ENCODE data around the gene POLR3H. TPM values are rescaled to one million over a fixed set of nuclear protein-coding genes. Genes with fewer than 3 reads are reported as not detected.

The POLR3H gene
- total and polyA plus RNA-seq, 2 of the 4 experiments (the other 2 are of a cell fraction), result 37.8 to 67.8 TPM

DNA sequence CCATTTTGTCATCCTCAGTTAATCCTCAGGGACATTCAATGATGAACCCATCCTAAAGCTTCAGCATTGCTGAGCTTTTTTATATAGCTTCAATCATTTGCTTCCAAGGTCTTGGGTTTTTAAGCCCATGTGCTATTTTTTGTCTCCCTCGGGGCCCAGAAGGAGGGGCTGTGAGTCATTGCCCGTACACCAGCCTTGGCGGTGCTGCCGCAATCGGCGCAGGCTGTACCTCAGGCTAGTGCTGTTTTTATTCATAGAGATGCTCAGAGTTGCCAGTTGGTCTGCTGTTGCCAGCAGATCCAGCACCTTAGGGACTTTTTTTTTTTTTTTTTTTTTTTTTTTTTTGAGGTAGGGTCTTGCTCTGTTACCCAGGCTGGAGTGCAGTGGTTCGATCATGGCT lies 39.9 kb downstream of the POLR3H start:
- H2AK5ac ChIP-seq (ENCODE audit: low read depth, low read length), result no peak overlapping the region
- 94% methylated on average over 5 of the region's 7 CpGs; no CpG with 5 or more reads in 1 of the 2 experiments for WGBS, 2 experiments (ENCODE audit: extremely low coverage in 2 of 2, insufficient read length in 1 of 2)
- H3K27me3 ChIP-seq (ENCODE audit: control insufficient read depth, insufficient read depth, low read length), result no peaks in the 10 kb centered on the region
- no peak overlapping the region for H3K9ac ChIP-seq (ENCODE audit: low read depth, low read length)
- H4K5ac ChIP-seq (ENCODE audit: low read depth, low read length), result no peak overlapping the region
- no peak overlapping the region for H3K18ac ChIP-seq (ENCODE audit: low read depth, low read length)
- H3K14ac ChIP-seq (replicated peaks; ENCODE audit: low read depth, low read length), result no peak overlapping the region
- no peak overlapping the region for H2AFZ ChIP-seq (replicated peaks; ENCODE audit: low read length, poor library complexity)
- no peaks in the 10 kb centered on the region for H3K9me3 ChIP-seq (ENCODE audit: control insufficient read depth, insufficient read depth, low read length)
- no peak overlapping the region for H2BK15ac ChIP-seq (ENCODE audit: low read depth, low read length)
- in situ Hi-C loops (cut with MboI; ENCODE audit: low sequenced_read_pairs) (loop anchor here (25.0 kb wide), 1 partner anchor 567 kb away; no protein-coding TSS in a partner anchor), intact Hi-C loops (cut with micrococcal nuclease) (no loop called here), dilution Hi-C loops (cut with HindIII; ENCODE audit: low sequenced_read_pairs, unreplicated experiment) (no loop called here)
- H2AK9ac ChIP-seq (replicated peaks; ENCODE audit: low read depth, low read length, poor library complexity), result no peak overlapping the region
- peaks cover 7% of the 10 kb centered on the region; the same call in 1 of the 2 replicates for H4K20me1 ChIP-seq (ENCODE audit: insufficient read depth, low read length)
- ChIA-PET CTCF (interaction anchor here (0.6 to 1.1 kb wide), 2 partner anchors 13 to 23 kb away, joined by 3 read pairs; no protein-coding TSS in a partner anchor), POLR2A (ENCODE audit: unreplicated experiment) (no interaction called here)
- H2BK120ac ChIP-seq (ENCODE audit: low read depth, low read length), result no peak overlapping the region
- no peak overlapping the region for H4K8ac ChIP-seq (ENCODE audit: low read depth in 2 of 2, low read length in 2 of 2)
- H3K4me2 ChIP-seq (ENCODE audit: low read depth, low read length), result no peak overlapping the region
- no peaks in the 10 kb centered on the region for H3K4me1 ChIP-seq (ENCODE audit: control insufficient read depth, insufficient read depth, low read length)
- no peak overlapping the region for H2BK20ac ChIP-seq (ENCODE audit: low read depth, low read length)
- H3K36me3 ChIP-seq (ENCODE audit: control insufficient read depth, insufficient read depth, low read length), result peaks cover 36% of the 10 kb centered on the region
- H3K79me1 ChIP-seq (ENCODE audit: low read depth in 1 of 2, low read length in 2 of 2), result peaks cover 23 to 50% of the 10 kb centered on the region in 2 experiments
- no peak overlapping the region for H4K91ac ChIP-seq (ENCODE audit: insufficient read depth, low read depth, low read length)
- H3K4ac ChIP-seq (ENCODE audit: low read depth, low read length), result no peak overlapping the region
- peaks cover 6% of the 10 kb centered on the region; the same call in 1 of the 2 replicates for H3K9me1 ChIP-seq (ENCODE audit: insufficient read depth, low read length)
- BruUV-seq (replicated peaks), result no TSS peak
- no peak for TF ChIP-seq NFE2L2 (IDR thresholded peaks at IDR 0.05; ENCODE audit: low read depth, low read length)
- TF ChIP-seq RCOR1 (IDR thresholded peaks at IDR 0.05; ENCODE audit: insufficient replicate concordance, low read length), result no peak
- no peak for TF ChIP-seq MAFK (IDR thresholded peaks at IDR 0.05; ENCODE audit: low read depth, low read length)
- no peak for TF ChIP-seq FOS (IDR thresholded peaks at IDR 0.05; ENCODE audit: low read depth, low read length)
- TF ChIP-seq, protein P1, sequence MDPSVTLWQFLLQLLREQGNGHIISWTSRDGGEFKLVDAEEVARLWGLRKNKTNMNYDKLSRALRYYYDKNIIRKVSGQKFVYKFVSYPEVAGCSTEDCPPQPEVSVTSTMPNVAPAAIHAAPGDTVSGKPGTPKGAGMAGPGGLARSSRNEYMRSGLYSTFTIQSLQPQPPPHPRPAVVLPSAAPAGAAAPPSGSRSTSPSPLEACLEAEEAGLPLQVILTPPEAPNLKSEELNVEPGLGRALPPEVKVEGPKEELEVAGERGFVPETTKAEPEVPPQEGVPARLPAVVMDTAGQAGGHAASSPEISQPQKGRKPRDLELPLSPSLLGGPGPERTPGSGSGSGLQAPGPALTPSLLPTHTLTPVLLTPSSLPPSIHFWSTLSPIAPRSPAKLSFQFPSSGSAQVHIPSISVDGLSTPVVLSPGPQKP (IDR thresholded peaks at IDR 0.05; ENCODE audit: borderline replicate concordance, low read depth, low read length), result no peak
- H3K23ac ChIP-seq (ENCODE audit: low read depth, low read length), result no peak overlapping the region
- H3K56ac ChIP-seq (ENCODE audit: extremely low read depth, insufficient read depth, low read length), result no peak overlapping the region
- no peak overlapping the region for H2BK5ac ChIP-seq (ENCODE audit: low read depth, low read length, poor library complexity, severe bottlenecking)
- no peak overlapping the region for H3K27ac ChIP-seq (ENCODE audit: insufficient read depth, low read length)
- no peak for DNase-seq
- ATAC-seq (ENCODE audit: low read depth), result no peak
- no peak overlapping the region for H3K4me3 ChIP-seq (ENCODE audit: insufficient read depth, low read depth, low read length)
